HG03520 (cell line): ENCODE data around the gene CLCF1.

Experiments used
- ATAC-seq: cut with Tn5 transposase; IDR thresholded peaks from one replicate; pipeline ENCODE4 v1.9.1; 2021; ENCODE audit warnings: mild to moderate bottlenecking, moderate library complexity; ENCODE audit not compliant: unreplicated experiment

Gene CLCF1

GRCh38 chr11:67396587-67397389 is 23.4 kb upstream of the CLCF1 start:
- ATAC-seq = no peak

GRCh38 chr11:67396259-67396581 is 22.8 kb upstream of the CLCF1 start:
- ATAC-seq = no peak

- ATAC-seq = no peak
Observed at GRCh38 chr11:67395555-67396258, 22.3 kb upstream of the CLCF1 start.

- ATAC-seq = no peak
Observed at GRCh38 chr11:67393990-67394389, 20.6 kb upstream of the CLCF1 start.

- ATAC-seq = no peak
Observed at GRCh38 chr11:67393437-67393836, 20.0 kb upstream of the CLCF1 start.

- no peak for ATAC-seq
Observed at GRCh38 chr11:67392183-67392715, 18.9 kb upstream of the CLCF1 start.

GRCh38 chr11:67391304-67392182 is 18.1 kb upstream of the CLCF1 start, which contains the start of gene RAD9A:
TSS of gene RAD9A (plus strand) at chr11:67391986. CDS start at chr11:67392045, 59 bp downstream.
- ATAC-seq = peak; percentile 45

GRCh38 chr11:67390947-67391303 is 17.5 kb upstream of the CLCF1 start:
- ATAC-seq = no peak

GRCh38 chr11:67389477-67389876 is 16.1 kb upstream of the CLCF1 start:
- no peak for ATAC-seq

- no peak for ATAC-seq
Observed at GRCh38 chr11:67387518-67387917, 14.1 kb upstream of the CLCF1 start.

- ATAC-seq = no peak
Observed at GRCh38 chr11:67387069-67387468, 13.7 kb upstream of the CLCF1 start.

GRCh38 chr11:67384851-67385366 is 11.5 kb upstream of the CLCF1 start:
- no peak for ATAC-seq

GRCh38 chr11:67382276-67383136 is 9.1 kb upstream of the CLCF1 start:
- ATAC-seq = no peak

GRCh38 chr11:67381244-67381972 is 8.0 kb upstream of the CLCF1 start:
- no peak for ATAC-seq

- ATAC-seq = no peak
Observed at GRCh38 chr11:67379061-67380058, 6.0 kb upstream of the CLCF1 start.

GRCh38 chr11:67378544-67378943 is 5.1 kb upstream of the CLCF1 start:
- no peak for ATAC-seq

GRCh38 chr11:67376873-67377808 is 3.7 kb upstream of the CLCF1 start:
- no peak for ATAC-seq
